ENCODE data around the gene TMCC2. TPM values are rescaled to one million over a fixed set of nuclear protein-coding genes. Genes with fewer than 3 reads are reported as not detected.
"Not testable (repeated sequence)": the region's sequence is repeated elsewhere in the genome, so short reads cannot be mapped to it uniquely, and the experiment has no call there.

The TMCC2 gene
- total and polyA plus RNA-seq, 4 donors = 0.69 to 8.2 (median 3.6) TPM

DNA sequence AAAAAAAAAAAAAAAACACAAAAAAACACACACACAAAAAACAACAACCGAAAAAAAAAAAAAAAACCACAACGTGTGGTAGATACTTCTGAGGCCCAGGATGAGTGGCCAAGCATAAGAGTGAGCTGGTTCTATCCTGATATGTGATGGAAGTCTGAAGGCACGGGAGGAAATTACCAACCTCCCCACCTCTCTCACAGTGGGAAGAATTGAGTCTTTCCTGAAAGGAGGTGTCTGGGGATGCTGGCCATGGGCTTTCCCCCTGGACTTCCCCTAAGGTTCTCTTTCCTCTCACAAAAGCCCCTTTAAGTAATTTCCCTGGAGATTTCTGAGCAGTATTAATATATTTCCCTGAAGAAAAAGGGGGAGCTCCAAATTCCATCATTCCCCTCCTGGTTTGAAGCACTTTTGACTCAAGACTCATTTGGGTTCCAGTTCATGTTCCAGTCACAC lies 5.2 kb downstream of the TMCC2 start:
- H3K4me3 ChIP-seq (ENCODE audit: low read length in 2 of 2) = no peak overlapping the region
- H3K27ac ChIP-seq (ENCODE audit: low read depth in 1 of 2, low read length in 2 of 2) = no peak overlapping the region
- no peaks in the 10 kb centered on the region for H3K9me3 ChIP-seq (ENCODE audit: control insufficient read depth, low read length)
- no peaks in the 10 kb centered on the region for H3K36me3 ChIP-seq (ENCODE audit: control insufficient read depth in 1 of 2, insufficient read depth in 2 of 2, low read length in 1 of 2)
- no peak for DNase-seq
- H3K27me3 ChIP-seq (ENCODE audit: control insufficient read depth in 1 of 2, insufficient read depth in 2 of 2, low read length in 1 of 2) = no peaks in the 10 kb centered on the region
- WGBS, 2 donors = 74 to 85% methylated on average over 3 of the region's 3 CpGs
- no peaks in the 10 kb centered on the region for H3K4me1 ChIP-seq (ENCODE audit: control insufficient read depth in 1 of 2, insufficient read depth in 2 of 2, low read length in 2 of 2)
- intact Hi-C loops (cut with DNase I) = no loop called here
- no peak for ATAC-seq (ENCODE audit: low FRiP score)

- DNase-seq; H3K27ac ChIP-seq (ENCODE audit: low read depth in 1 of 2, low read length in 2 of 2); H3K4me3 ChIP-seq (ENCODE audit: low read length in 2 of 2); ATAC-seq (ENCODE audit: low FRiP score); intact Hi-C loops (cut with DNase I); H3K4me1 ChIP-seq (ENCODE audit: control insufficient read depth in 1 of 2, insufficient read depth in 2 of 2, low read length in 2 of 2); H3K27me3 ChIP-seq (ENCODE audit: control insufficient read depth in 1 of 2, insufficient read depth in 2 of 2, low read length in 1 of 2); H3K36me3 ChIP-seq (ENCODE audit: control insufficient read depth in 1 of 2, insufficient read depth in 2 of 2, low read length in 1 of 2); H3K9me3 ChIP-seq (ENCODE audit: control insufficient read depth, low read length): not testable (repeated sequence)
- 95 to 98% methylated on average over 7 of the region's 7 CpGs for WGBS, 2 donors
Observed at GRCh38 chr1:205233986-205234385, 6.2 kb downstream of the TMCC2 start.

DNA sequence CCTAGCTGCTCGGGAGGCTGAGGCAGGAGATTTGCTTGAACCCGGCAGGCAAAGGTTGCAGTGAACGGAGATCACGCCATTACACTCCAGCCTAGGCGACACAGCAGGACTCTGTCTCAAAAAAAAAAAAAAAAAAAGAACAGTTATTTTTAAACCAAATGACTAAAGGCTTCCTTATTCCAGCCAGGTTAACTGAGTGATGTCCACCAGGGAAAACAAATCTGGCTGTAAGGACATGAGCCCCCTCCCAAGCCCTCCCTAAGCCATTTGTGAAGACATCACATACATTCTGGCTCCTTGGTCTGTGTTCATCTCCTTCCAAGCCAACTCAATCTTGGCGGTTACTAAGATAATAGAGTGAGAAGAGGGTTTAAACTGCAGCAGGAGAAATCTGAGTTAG lies 8.2 kb downstream of the TMCC2 start:
- H3K27ac ChIP-seq (ENCODE audit: low read depth in 1 of 2, low read length in 2 of 2) = no peak overlapping the region

DNA sequence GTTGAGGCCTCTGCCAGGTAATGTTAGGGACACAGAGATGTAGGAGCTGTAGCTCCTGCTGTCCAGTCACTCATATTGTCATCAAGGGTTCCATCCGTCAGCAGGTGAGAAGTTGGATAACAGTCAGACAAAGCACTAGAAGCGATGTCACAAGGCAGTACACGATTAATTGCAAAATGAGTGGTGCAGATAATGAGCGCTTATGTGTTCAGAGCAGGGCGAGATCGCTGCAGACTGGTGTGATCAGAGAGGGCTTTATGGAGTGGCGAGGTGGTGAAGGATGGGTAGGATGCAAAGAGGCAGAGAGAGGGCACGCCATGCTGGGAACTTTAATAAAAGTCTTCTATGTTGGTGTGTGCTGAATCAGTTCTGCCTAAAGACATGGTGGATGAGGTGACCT lies 8.8 kb downstream of the TMCC2 start:
- H3K4me3 ChIP-seq (ENCODE audit: low read length in 2 of 2) = no peak overlapping the region
- 95 to 96% methylated on average over 8 of the region's 8 CpGs for WGBS, 2 donors
- H3K9me3 ChIP-seq (ENCODE audit: control insufficient read depth, low read length) = no peaks in the 10 kb centered on the region
- H3K27ac ChIP-seq (ENCODE audit: low read depth in 1 of 2, low read length in 2 of 2) = no peak overlapping the region
- no peak for DNase-seq
- no peak for ATAC-seq (ENCODE audit: low FRiP score)
- H3K36me3 ChIP-seq (ENCODE audit: control insufficient read depth in 1 of 2, insufficient read depth in 2 of 2, low read length in 1 of 2) = no peaks in the 10 kb centered on the region
- intact Hi-C loops (cut with DNase I) = no loop called here
- H3K27me3 ChIP-seq (ENCODE audit: control insufficient read depth in 1 of 2, insufficient read depth in 2 of 2, low read length in 1 of 2) = no peaks in the 10 kb centered on the region
- no peaks in the 10 kb centered on the region for H3K4me1 ChIP-seq (ENCODE audit: control insufficient read depth in 1 of 2, insufficient read depth in 2 of 2, low read length in 2 of 2)

More for the DNA sequence above, 8.2 kb downstream of the TMCC2 start:
- 25 to 42% methylated on average over 6 of the region's 6 CpGs for WGBS, 2 donors
- no peaks in the 10 kb centered on the region for H3K27me3 ChIP-seq (ENCODE audit: control insufficient read depth in 1 of 2, insufficient read depth in 2 of 2, low read length in 1 of 2)
- no peaks in the 10 kb centered on the region for H3K9me3 ChIP-seq (ENCODE audit: control insufficient read depth, low read length)
- H3K36me3 ChIP-seq (ENCODE audit: control insufficient read depth in 1 of 2, insufficient read depth in 2 of 2, low read length in 1 of 2) = no peaks in the 10 kb centered on the region
- ATAC-seq (ENCODE audit: low FRiP score) (no peak), DNase-seq (no peak)
- no peak overlapping the region for H3K4me3 ChIP-seq (ENCODE audit: low read length in 2 of 2)
- H3K4me1 ChIP-seq (ENCODE audit: control insufficient read depth in 1 of 2, insufficient read depth in 2 of 2, low read length in 2 of 2) = no peaks in the 10 kb centered on the region
- intact Hi-C loops (cut with DNase I) = no loop called here

DNA sequence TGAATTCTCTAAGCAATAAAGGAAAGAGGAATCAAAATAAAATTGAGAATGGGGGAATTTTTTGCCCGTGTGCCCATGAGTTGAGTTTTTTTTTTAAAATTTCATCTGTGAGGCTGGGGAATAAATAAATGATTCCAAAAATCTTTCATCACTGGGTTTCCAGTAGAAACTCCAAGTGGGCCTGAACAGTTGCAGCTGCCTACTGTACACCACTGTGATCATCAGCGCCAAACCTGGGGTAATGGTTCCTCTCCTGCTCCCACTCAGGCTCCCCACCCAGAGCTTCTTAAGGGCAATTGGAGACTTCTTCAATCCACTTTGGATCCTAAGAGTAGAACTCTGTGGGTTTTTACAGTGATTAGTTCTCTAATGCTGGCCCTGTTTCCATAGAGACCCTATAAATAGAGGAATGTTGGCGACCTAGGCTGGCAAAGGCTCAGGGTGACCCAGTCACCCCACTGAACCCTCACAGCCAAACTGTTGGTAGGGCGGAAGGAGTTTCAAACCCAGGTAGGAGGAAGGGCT lies 9.3 kb downstream of the TMCC2 start:
- Histone ChIP-seq H3K4me3 (ENCODE audit: low read length in 2 of 2) (no peak overlapping the region), H3K9me3 (ENCODE audit: control insufficient read depth, low read length) (no peaks in the 10 kb centered on the region), H3K27ac (ENCODE audit: low read depth in 1 of 2, low read length in 2 of 2) (no peak overlapping the region), H3K36me3 (ENCODE audit: control insufficient read depth in 1 of 2, insufficient read depth in 2 of 2, low read length in 1 of 2) (no peaks in the 10 kb centered on the region), H3K4me1 (ENCODE audit: control insufficient read depth in 1 of 2, insufficient read depth in 2 of 2, low read length in 2 of 2) (no peaks in the 10 kb centered on the region), H3K27me3 (ENCODE audit: control insufficient read depth in 1 of 2, insufficient read depth in 2 of 2, low read length in 1 of 2) (no peaks in the 10 kb centered on the region)
- whole genome bisulfite sequencing, 2 donors = 62 to 71% methylated on average over 4 of the region's 4 CpGs
- no peak for DNase-seq
- intact Hi-C loops (cut with DNase I) = no loop called here
- no peak for ATAC-seq (ENCODE audit: low FRiP score)

- DNase-seq (peak in 1 of 2 donors; percentile 15), ATAC-seq (ENCODE audit: low FRiP score) (no peak)
- WGBS, 2 donors = 81 to 84% methylated on average over 12 of the region's 12 CpGs
- no peak overlapping the region for H3K27ac ChIP-seq (ENCODE audit: low read depth in 1 of 2, low read length in 2 of 2)
- no peaks in the 10 kb centered on the region for H3K36me3 ChIP-seq (ENCODE audit: control insufficient read depth in 1 of 2, insufficient read depth in 2 of 2, low read length in 1 of 2)
- no peaks in the 10 kb centered on the region for H3K9me3 ChIP-seq (ENCODE audit: control insufficient read depth, low read length)
- intact Hi-C loops (cut with DNase I) = no loop called here
- no peaks in the 10 kb centered on the region for H3K27me3 ChIP-seq (ENCODE audit: control insufficient read depth in 1 of 2, insufficient read depth in 2 of 2, low read length in 1 of 2)
- no peak overlapping the region for H3K4me3 ChIP-seq (ENCODE audit: low read length in 2 of 2)
- H3K4me1 ChIP-seq (ENCODE audit: control insufficient read depth in 1 of 2, insufficient read depth in 2 of 2, low read length in 2 of 2) = no peaks in the 10 kb centered on the region
Observed at GRCh38 chr1:205237526-205238484, 10.1 kb downstream of the TMCC2 start.

DNA sequence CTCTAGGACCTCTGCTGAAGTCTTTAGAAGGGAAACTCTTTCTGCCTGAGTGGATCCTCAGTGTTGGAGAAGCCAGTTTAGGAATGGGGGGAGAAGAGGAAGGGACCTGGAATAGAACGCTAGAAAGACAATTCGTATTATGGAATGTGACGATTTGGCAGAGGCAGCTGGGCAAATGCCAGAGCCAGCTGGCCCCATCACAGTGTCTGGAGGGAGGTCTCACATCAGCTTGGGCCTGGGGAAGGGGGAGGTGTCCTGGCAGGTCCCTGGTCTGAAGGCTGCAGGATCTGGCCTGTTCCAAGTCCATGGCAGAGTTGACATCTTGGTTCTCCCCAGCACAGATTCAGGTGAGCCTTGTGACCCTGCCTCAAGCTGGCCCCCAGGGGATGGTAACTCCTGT lies 11.3 kb downstream of the TMCC2 start:
- Histone ChIP-seq H3K27me3 (ENCODE audit: control insufficient read depth in 1 of 2, insufficient read depth in 2 of 2, low read length in 1 of 2) (no peaks in the 10 kb centered on the region), H3K4me1 (ENCODE audit: control insufficient read depth in 1 of 2, insufficient read depth in 2 of 2, low read length in 2 of 2) (no peaks in the 10 kb centered on the region), H3K4me3 (ENCODE audit: low read length in 2 of 2) (no peak overlapping the region), H3K36me3 (ENCODE audit: control insufficient read depth in 1 of 2, insufficient read depth in 2 of 2, low read length in 1 of 2) (no peaks in the 10 kb centered on the region), H3K27ac (ENCODE audit: low read depth in 1 of 2, low read length in 2 of 2) (no peak overlapping the region), H3K9me3 (ENCODE audit: control insufficient read depth, low read length) (no peaks in the 10 kb centered on the region)
- WGBS, 2 donors = 44 to 54% methylated on average over 3 of the region's 3 CpGs
- ATAC-seq (ENCODE audit: low FRiP score) (no peak), DNase-seq (peak in 1 of 2 donors; percentile 30)
- intact Hi-C loops (cut with DNase I) = no loop called here

DNA sequence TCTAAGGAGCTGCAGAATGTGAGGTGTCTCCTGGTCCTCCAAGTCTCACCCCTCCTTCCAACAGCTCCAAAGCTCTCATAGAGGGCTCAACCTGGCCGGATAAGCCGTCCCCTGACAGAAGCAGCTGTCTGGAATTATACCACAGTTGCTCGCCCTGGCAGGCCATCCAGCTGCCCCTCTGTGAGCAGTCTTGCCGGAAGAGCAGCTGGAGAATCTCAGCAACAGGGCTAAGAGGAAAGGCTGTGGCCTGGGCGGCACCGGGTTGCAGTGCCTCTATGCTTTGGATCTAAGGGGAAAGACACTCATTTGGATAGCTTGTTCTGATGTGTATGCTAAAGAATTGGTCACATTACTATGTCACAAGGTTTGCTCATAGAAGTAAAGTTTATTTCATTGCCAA lies 12.4 kb downstream of the TMCC2 start:
- H3K27ac ChIP-seq (ENCODE audit: low read depth in 1 of 2, low read length in 2 of 2) = no peak overlapping the region
- ATAC-seq (ENCODE audit: low FRiP score) (no peak), DNase-seq (peak in 1 of 2 donors; percentile 31)
- H3K27me3 ChIP-seq (ENCODE audit: control insufficient read depth in 1 of 2, insufficient read depth in 2 of 2, low read length in 1 of 2) = no peaks in the 10 kb centered on the region
- intact Hi-C loops (cut with DNase I) = no loop called here
- no peaks in the 10 kb centered on the region for H3K9me3 ChIP-seq (ENCODE audit: control insufficient read depth, low read length)
- H3K4me3 ChIP-seq (ENCODE audit: low read length in 2 of 2) = no peak overlapping the region
- H3K36me3 ChIP-seq (ENCODE audit: control insufficient read depth in 1 of 2, insufficient read depth in 2 of 2, low read length in 1 of 2) = no peaks in the 10 kb centered on the region
- H3K4me1 ChIP-seq (ENCODE audit: control insufficient read depth in 1 of 2, insufficient read depth in 2 of 2, low read length in 2 of 2) = no peaks in the 10 kb centered on the region
- 91 to 98% methylated on average over 6 of the region's 6 CpGs for WGBS, 2 donors

GRCh38 chr1:205240569-205240968 lies 12.8 kb downstream of the TMCC2 start:
- 95% methylated on average over 3 of the region's 3 CpGs for WGBS, 2 donors
- H3K27ac ChIP-seq (ENCODE audit: low read depth in 1 of 2, low read length in 2 of 2) = no peak overlapping the region
- H3K9me3 ChIP-seq (ENCODE audit: control insufficient read depth, low read length) = no peaks in the 10 kb centered on the region
- DNase-seq (no peak), ATAC-seq (ENCODE audit: low FRiP score) (no peak)
- intact Hi-C loops (cut with DNase I) = no loop called here
- no peaks in the 10 kb centered on the region for H3K27me3 ChIP-seq (ENCODE audit: control insufficient read depth in 1 of 2, insufficient read depth in 2 of 2, low read length in 1 of 2)
- no peak overlapping the region for H3K4me3 ChIP-seq (ENCODE audit: low read length in 2 of 2)
- no peaks in the 10 kb centered on the region for H3K4me1 ChIP-seq (ENCODE audit: control insufficient read depth in 1 of 2, insufficient read depth in 2 of 2, low read length in 2 of 2)
- H3K36me3 ChIP-seq (ENCODE audit: control insufficient read depth in 1 of 2, insufficient read depth in 2 of 2, low read length in 1 of 2) = no peaks in the 10 kb centered on the region

All from aorta (tissue), 5 donors.